HL-60 (cell line): ENCODE data around the gene PERCC1.

Source experiments
- CTCF ChIP-seq: IDR thresholded peaks from one replicate; pipeline ENCODE4 v1.5.1; 2011; ENCODE audit warnings: low read length, control low read depth, inconsistent platforms; ENCODE audit not compliant: insufficient read depth
- REST ChIP-seq: IDR thresholded peaks from 2 replicates; pipeline ENCODE4 v1.6.1; 2012; ENCODE audit warnings: low read depth; ENCODE audit not compliant: insufficient replicate concordance

GRCh38 chr16:1436731-1437355 is 6.0 kb downstream of the PERCC1 start:
- no peak for TF ChIP-seq REST
- TF ChIP-seq CTCF: no peak
